ENCODE results near the gene ZNF710. TPM values are rescaled to one million over a fixed set of nuclear protein-coding genes. Genes with fewer than 3 reads are reported as not detected.

ZNF710 gene
- total RNA-seq, 1 experiment from 2014 or later: 40.7 TPM

DNA sequence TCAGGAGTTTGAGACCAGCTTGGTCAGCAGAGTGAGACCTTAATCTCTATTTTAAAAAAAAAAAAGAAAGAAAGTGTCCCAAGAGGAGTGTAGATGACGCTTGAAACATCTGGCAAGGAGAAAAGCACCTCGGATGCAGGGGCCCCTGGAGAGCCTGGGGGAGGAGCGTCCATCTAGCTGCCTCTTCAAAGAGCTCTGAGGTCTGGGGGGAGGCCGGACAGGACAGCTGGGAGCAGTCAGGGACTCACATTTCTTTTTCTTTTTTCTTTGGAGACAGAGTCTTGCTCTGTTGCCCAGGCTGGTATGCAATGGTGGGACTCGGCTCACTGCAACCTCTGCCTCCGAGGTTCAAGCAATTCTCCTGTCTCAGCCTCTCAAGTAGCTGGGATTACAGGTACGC, 104.4 kb downstream of the ZNF710 start:
- no peak overlapping the region for H3K4ac ChIP-seq (ENCODE audit: low read depth, low read length)
- H3K4me1 Mint-ChIP-seq: peaks cover 23 to 27% of the 10 kb centered on the region in 2 experiments

More for the DNA sequence above, 104.4 kb downstream of the ZNF710 start:
- H3K27ac Mint-ChIP-seq: no peak overlapping the region; a peak in 1 of 7 replicates
- no peak overlapping the region for H4K5ac ChIP-seq (ENCODE audit: insufficient read length, low read depth, low read length)
- H3K4me3 Mint-ChIP-seq: no peak overlapping the region
- H2BK12ac ChIP-seq (ENCODE audit: insufficient read length, low read depth, low read length): no peak overlapping the region
- no peak overlapping the region for H3K56ac ChIP-seq (ENCODE audit: insufficient read length, low read depth, low read length)
- H2BK15ac ChIP-seq (ENCODE audit: low read depth, low read length): no peak overlapping the region
- no peak for TF ChIP-seq CTCF (conservative IDR thresholded peaks at IDR 0.05)
- no peak overlapping the region for H2BK20ac ChIP-seq (ENCODE audit: low read depth, low read length, poor library complexity, severe bottlenecking)
- H3K4me1 ChIP-seq (ENCODE audit: insufficient read depth, low read length): peaks cover 3% of the 10 kb centered on the region; the same call in 1 of the 2 replicates
- H3T11ph ChIP-seq (ENCODE audit: low read length): no peak overlapping the region
- peaks cover 7% of the 10 kb centered on the region for H3K23me2 ChIP-seq (ENCODE audit: insufficient read length, low read depth, low read length, poor library complexity, severe bottlenecking)
- H3K9ac ChIP-seq (ENCODE audit: extremely low read depth, insufficient read length, low read length): no peak overlapping the region
- H3K27me3 Mint-ChIP-seq (ENCODE audit: low read depth): peaks cover 33% of the 10 kb centered on the region
- no peak overlapping the region for H3K14ac ChIP-seq (ENCODE audit: insufficient read depth, low read length)
- H4K20me1 ChIP-seq (ENCODE audit: control insufficient read depth, insufficient read depth, insufficient read length): no peaks in the 10 kb centered on the region
- no peaks in the 10 kb centered on the region for H3K79me2 ChIP-seq (ENCODE audit: insufficient read depth, low read length)
- whole genome bisulfite sequencing (ENCODE audit: extremely low coverage, insufficient read length, low lambda C conversion rate): no CpG with 5 or more reads among the region's 7 CpGs
- H2AK5ac ChIP-seq (ENCODE audit: insufficient read length, low read length): no peak overlapping the region
- H3K18ac ChIP-seq (ENCODE audit: insufficient read length, low read depth, low read length): no peak overlapping the region
- H4K91ac ChIP-seq (ENCODE audit: insufficient read length, low read depth, low read length): no peak overlapping the region
- no peak overlapping the region for H3K4me2 ChIP-seq (ENCODE audit: insufficient read depth, insufficient read length, low read length)
- peaks cover 3% of the 10 kb centered on the region; the same call in 1 of the 2 replicates for H3K27me3 ChIP-seq (ENCODE audit: insufficient read depth, low read length)
- H3K79me1 ChIP-seq (ENCODE audit: insufficient read depth, low read depth, low read length, poor library complexity, severe bottlenecking): no peaks in the 10 kb centered on the region
- DNase-seq: no peak
- no peaks in the 10 kb centered on the region for H3K9me3 Mint-ChIP-seq
- H3K27ac ChIP-seq (ENCODE audit: insufficient read length, low read depth, low read length): no peak overlapping the region
- H3K36me3 Mint-ChIP-seq (ENCODE audit: insufficient read depth in 1 of 3, low read depth in 3 of 3): no peaks in the 10 kb centered on the region
- H3K9me3 ChIP-seq (ENCODE audit: control insufficient read depth, low read depth, low read length): no peaks in the 10 kb centered on the region
- no peak overlapping the region for H4K8ac ChIP-seq (replicated peaks; ENCODE audit: insufficient read length, low read depth, low read length)
- H2BK120ac ChIP-seq (ENCODE audit: low read depth, low read length, poor library complexity, severe bottlenecking): no peak overlapping the region
- no peak overlapping the region for H2AFZ ChIP-seq (ENCODE audit: low read length)
- no peak overlapping the region for H3K23ac ChIP-seq (ENCODE audit: insufficient read length, low read depth, low read length)
- H2BK5ac ChIP-seq (ENCODE audit: insufficient read length, low read length): no peak overlapping the region
